Measurements from ENCODE around the gene PAX7.

The PAX7 gene

GRCh38 chr1:18642278-18643095 lies 11.8 kb downstream of the PAX7 start:
- DNase-seq: no peak

- DNase-seq: no peak
Measured at GRCh38 chr1:18643154-18644012, 12.7 kb downstream of the PAX7 start.

- no peak for DNase-seq
Measured at GRCh38 chr1:18644013-18644399, 13.4 kb downstream of the PAX7 start.

GRCh38 chr1:18644446-18644845 lies 13.8 kb downstream of the PAX7 start:
- no peak for DNase-seq

- no peak for DNase-seq
Measured at GRCh38 chr1:18644973-18645746, 14.5 kb downstream of the PAX7 start.

- no peak for DNase-seq
Measured at GRCh38 chr1:18645747-18646090, 15.1 kb downstream of the PAX7 start.

- no peak for DNase-seq
Measured at GRCh38 chr1:18646091-18646785, 15.6 kb downstream of the PAX7 start.

- no peak for DNase-seq
Measured at GRCh38 chr1:18646786-18647410, 16.3 kb downstream of the PAX7 start.

GRCh38 chr1:18647681-18648214 lies 17.1 kb downstream of the PAX7 start:
- no peak for DNase-seq

GRCh38 chr1:18649693-18650370 lies 19.2 kb downstream of the PAX7 start:
- DNase-seq: no peak

- peak; percentile 10 to 28 for DNase-seq
Measured at GRCh38 chr1:18651713-18652112, 21.1 kb downstream of the PAX7 start.

GRCh38 chr1:18652791-18653190 lies 22.1 kb downstream of the PAX7 start:
- DNase-seq: no peak

GRCh38 chr1:18653367-18653766 lies 22.7 kb downstream of the PAX7 start:
- DNase-seq: no peak

GRCh38 chr1:18653916-18654315 lies 23.3 kb downstream of the PAX7 start:
- DNase-seq: no peak

GRCh38 chr1:18654599-18654998 lies 24.0 kb downstream of the PAX7 start:
- DNase-seq: no peak

GRCh38 chr1:18657506-18658201 lies 27.0 kb downstream of the PAX7 start:
- DNase-seq: no peak

GRCh38 chr1:18658831-18659230 lies 28.2 kb downstream of the PAX7 start:
- DNase-seq: no peak

- DNase-seq: no peak
Measured at GRCh38 chr1:18661404-18662285, 31.0 kb downstream of the PAX7 start.

GRCh38 chr1:18662286-18662639 lies 31.6 kb downstream of the PAX7 start:
- DNase-seq: no peak

Measured in CD4-positive, alpha-beta T cell treated with Interleukin-4 for 1 hour (primary cell).